T-helper 22 cell (primary cell): ENCODE results near the gene LHPP.

Experiments used
- DNase-seq: peaks from one replicate; pipeline ENCODE4 v3.0.0-alpha.2; 2020; ENCODE audit warnings: low read depth

The LHPP gene

DNA sequence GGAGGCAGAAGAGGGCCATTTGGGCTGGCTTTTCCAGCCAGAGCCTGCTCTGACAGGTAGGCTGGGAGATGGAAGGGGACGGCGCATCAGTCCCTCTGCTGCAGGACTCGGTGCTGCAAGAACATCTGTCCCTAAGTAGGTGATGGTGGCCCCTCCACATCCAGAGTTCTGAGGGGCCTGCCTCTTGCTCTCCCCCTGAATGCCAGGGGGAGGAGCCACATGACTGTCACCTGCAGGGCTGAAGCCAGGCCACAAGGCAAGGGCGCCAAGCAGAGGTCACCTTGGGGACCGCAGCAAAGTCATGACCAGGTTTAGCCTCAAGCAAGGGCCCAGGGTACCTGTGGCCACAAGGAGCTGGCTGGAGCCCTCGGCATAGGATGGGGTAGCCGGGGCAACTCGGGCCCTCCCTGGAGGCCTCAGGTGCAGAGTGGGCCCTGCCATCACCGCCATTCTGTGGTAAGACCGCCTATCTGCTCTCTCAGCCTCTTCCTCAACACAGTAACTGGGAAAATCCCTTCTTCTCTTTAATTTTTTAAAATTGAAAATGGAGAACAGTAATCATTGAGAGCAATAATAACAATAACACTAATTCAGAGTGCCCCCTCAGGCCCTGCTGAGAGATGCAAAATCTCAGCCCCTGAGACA, 183.3 kb downstream of the LHPP start:
- no peak for DNase-seq

DNA sequence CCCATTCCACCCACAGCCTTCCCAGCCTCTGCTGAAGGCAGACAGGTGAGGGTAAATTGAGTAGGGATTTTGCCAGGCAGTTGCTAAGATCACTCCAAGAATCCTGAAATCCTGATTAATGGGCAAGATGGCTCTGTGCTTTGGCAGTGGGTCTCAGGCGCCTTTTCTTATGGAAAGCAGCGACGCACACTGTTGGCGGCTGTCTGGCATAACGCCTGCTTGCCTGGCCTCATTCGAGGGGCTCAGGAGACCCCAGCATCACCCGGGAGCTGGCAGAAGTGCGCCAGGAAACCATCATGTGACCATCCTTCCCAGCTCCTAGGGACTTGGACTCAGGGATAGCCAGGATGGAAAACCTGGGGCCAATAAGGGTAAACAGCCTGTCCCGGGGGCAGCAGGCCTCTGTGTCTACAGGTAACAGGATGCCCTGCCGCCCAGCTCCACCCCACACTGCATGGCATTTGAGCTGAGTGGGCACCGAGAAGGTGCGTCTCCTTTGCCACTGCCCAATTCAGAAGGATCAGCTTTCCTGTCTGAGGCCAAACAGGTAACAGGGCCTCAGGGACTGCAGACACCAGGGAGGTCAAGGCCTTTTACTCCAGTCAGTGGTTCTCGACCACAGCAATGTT, 184.0 kb downstream of the LHPP start:
- no peak for DNase-seq

DNA sequence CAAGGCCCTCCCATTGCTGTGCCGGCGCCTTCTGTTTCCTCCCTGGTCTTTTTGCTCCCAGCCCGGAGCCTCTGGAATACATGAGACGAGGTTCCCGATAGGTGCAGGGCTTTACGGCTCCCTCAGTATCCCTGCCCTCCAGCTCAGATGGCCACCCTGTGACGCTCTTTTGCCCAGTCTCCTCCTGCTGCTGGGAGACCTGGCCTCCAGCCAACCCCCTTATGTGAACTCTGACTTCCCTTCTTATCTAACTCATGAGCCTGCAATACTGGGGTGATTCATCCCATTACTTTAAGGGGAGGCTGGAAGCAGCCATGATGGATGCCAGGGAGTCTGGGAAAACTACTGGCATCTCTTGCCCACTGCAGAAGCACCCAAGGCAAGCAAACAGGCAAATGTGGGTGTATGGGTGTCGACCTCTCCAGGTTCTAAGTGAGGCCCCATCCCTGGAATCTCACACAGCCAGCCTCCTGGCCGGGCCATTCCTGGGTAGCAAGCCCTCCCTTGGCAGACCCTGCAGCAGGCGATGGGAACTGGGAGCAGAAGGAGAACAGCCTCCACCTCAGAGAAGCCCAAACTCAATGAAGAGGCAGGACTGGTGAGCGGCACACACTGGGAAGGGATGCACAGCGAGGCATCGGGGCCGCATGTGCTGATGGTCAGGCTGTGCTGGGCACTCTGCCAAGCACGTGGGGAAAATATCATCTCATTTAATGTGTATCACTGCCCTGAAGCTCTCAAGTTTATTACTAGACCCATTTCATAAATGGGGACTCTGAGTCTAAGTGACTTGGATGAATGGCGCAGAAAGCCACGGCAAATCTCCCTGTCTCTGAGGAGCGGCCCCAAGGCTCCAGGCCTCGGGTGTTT, 185.1 kb downstream of the LHPP start:
- DNase-seq = no peak

DNA sequence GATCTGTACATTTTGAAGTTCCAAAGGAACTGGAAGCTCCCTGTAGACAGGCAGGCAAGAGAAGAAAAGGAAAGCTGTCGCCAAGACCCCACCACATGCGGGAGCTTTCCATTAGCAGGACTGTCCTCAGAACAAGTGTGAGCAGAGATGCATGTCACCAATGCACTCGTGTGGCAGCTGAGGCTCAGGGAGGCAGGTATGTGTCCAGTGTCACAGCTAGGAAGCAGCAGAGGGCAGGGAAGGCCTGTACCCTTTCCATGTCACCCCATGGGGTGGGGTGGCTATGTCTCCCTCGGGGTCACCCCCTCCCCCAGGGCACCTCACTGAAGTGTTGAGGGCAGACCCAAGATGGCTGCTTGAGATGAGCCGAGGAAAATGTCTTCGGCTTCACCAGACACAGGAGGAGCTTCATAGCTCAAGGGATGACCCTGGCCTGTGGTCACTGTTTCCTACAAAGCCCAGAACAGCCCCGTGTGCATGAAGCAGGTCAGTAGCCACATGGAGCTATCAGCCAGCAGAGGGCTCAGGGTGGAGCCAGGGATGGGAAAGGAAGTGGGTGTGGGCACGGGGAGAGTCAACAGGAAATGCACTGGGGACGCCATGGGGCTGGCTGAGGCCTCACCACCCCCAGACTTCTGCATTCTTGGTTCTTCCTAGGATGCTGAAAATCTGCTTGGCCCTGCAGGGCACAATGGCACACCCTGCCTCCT, 186.0 kb downstream of the LHPP start:
- peak; percentile 64 for DNase-seq

DNA sequence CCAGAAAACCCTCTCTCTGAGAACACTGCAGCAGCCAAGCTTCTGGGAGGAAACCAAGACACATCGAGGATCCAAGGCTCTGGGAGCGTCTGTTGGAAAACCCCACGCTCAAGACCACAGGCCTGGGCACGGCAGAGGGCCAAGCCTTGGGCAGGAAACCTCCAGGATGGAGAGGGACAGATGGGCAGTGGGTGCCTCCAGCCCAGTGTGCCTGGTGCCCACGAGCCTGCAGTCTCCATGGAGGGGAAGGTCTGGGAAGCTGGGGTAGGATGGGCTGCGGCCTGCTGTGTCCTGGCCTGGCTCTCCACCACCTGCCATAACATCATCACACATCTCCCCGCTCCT, 186.5 kb downstream of the LHPP start:
- DNase-seq = no peak

DNA sequence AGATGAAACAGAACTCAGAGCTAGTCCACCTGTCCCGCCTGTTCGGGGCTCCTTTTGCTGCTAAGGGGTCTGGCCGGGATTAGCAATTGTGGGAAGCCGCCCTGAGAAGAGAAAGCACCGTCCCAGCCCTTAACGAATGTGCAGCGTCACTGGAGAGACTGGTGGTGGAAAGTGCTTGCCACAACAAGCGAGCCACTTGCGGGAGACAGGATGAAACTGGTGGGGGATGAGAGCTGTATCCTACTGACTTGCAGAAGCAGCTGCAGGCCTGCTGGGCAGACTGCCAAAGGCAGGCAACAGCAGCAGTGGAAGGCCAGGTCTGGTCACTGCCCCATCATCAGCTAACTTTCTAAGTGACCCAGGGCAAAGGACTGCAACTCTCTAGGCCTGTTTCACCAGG, 187.1 kb downstream of the LHPP start:
- DNase-seq = peak; percentile 56

DNA sequence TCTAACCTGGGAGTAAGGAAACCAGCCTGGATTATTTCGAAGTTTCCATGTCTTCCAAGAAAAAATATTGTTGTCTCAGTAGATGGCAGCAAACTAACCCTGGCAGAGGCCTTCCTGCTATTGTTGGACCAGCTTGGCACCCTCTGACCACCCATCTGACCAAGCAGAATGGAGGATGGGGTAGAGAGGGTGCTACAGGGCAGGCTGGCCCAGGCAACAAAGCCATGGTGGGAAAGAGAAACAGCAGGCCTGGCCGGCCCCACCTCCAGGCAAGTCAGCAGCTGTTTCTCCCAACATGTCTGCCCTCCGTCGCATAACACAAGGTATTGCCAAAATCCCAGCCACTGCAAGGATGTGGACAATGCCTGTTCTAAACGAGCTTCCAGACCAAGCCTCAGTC, 187.6 kb downstream of the LHPP start:
- no peak for DNase-seq

DNA sequence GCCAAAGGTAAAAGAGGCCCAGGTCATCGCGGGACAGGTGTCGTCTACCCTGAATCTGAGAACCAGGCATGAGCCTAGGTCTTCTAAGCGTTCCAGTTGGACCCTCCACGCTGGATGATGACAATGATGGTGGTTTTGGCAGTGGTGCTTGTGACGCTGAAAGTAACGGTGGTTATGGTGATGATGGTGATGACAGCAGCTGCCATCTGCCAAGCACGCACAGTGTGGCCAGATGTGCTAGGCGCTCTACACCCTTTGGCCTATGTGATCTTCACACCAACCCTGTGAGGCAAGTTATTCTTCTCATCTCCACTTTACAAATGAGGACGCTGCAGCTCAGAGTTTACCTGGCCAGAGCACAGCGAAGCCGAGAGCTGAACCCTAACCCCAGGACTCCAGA, 188.6 kb downstream of the LHPP start:
- DNase-seq = no peak

DNA sequence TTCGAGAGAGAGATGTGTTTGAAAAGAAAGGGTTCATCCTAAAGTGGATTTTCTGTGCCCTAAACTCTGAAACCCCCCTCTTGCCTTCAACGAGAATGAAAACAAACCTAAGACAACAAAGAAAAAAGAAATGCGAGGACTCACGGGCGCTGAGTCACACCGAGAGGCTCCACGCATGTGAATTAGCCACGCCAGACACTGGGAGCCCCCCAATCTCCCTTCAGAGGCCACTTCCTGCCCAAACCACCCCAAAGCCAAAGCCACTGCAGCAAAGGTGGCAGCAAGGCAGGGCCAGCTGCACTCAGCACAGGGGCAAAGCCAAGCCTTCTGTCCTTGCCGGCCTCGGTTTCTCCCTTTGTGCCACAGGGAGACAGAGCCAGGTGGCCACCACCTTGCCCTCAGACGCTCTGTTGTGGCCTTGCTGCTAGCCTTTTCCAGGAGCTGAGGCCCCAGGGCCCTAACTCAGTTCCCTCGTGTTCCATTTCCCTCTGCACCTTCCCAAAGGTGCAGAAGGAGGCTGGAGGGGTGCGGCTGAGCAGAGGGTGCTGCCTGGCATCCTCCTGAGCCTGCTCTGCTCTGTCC, 189.3 kb downstream of the LHPP start:
- DNase-seq = peak; percentile 73

DNA sequence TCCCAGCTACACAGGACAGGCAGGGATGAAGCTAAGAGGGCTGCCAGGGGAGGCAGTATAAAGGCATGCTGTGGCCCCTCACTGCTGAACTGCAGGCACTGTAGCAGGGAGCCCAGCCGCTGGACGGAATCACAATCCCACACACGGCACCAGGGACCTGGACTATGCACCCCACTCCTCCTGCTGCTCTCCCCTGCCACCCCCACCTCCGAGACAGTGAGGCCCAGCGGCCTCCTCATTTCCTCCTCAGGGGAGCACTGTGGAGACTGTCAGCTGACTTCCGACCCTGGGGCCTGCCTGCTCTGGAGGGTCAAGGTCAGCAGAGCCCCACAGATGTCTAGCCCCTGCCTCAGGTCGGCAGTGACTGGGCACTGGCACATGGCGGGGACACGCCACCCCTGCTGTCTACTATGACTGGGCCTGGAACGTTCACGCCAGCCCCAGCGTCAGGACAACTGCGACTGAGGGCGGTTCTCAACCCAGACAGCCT, 189.8 kb downstream of the LHPP start:
- no peak for DNase-seq

DNA sequence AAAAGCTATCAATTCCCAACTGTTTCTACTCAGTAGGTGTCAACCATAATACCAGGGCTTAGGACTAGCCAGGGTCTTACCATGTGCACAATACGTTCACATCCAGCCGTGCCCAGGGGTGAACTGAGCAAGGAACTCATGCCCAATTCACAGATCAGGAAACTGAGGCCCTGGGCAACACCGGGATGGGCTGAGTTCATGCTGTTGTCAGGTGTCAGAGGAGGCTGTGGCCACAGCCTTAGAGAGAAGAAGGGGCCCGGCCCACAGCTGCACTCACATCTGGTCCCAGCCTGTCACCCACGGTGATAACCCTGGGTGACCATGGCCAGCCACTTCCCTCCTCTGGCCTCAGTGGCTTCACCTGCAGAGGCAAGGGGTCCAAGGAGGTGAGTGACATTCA, 190.6 kb downstream of the LHPP start:
- no peak for DNase-seq

DNA sequence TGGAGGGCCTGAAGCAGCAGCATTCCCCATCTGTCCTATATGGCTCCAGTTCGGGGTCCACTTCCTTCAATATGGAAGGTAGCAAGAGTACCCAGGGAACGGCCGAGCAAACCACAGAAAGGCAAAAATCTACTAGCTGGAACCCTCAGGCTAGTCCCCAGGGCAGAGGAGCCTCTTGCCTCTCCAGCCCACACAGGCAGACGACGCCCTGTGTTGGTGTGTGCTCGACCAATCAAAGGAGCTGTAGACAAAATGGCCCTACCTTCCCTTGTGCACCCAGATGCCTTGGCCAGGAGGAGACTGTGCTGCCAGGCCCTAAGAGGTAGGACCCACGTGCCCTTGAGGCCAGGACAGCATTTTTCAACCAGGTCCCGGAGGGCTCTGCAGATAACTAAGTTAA, 191.1 kb downstream of the LHPP start:
- DNase-seq = no peak

DNA sequence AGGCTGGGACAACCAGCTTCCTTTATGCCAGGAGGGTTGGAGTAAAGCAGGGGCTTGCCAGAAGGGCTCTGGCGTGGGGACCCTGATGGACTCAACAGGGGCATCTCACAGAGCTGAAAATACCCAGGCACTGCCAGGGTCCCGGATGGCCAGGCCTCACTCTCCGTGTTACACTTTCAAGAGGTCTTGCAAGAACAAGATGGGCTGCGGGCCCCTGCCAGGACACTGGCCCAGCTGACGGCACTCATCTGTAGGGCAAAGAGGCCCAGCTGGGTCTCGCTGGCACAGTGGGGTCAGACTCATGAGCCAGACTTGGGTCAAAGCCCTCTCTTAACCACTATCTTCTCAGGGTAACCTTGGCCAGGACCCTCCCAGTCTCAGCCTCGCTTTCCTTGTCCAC, 191.7 kb downstream of the LHPP start:
- DNase-seq = no peak

DNA sequence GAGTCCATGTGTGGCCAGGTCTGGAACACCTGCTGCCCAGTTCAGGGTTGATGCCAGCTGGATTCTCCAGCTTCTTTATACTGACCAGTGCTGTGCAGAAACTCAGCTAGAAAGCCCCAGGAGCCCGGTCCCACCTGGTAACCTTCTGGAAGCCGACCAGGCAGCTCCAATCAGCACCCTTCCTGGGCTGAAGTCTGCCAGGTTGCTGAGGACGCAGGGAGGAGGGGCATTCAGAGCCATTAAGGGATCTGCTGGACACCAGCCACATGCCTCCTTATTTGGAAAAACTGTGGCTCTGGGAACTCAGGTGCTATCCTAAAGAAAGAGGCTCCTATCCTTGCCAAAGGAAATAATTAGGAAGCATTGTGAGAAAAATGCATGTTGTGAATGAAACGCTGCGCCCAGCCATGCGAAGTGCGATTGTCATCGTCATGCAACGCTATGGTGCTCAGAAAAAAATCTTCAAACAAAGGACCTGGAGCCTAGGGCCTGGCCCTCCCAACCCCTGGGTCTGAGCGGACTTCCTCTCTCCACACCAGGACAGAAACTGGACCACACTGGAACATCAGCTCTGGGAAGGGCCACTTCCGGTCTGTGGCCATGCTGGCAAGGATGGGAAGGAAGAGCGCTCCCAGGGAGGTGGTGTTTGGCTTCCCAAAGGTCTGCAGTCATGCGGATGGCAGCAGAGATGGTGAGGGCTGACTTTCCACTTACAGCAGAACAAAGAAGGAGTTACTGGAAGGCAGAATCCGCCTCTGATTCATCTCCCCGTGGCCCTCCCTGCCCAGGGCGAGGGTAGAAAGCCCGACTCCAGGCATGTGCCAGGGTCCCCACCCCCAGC, 192.4 kb downstream of the LHPP start:
- DNase-seq = no peak

DNA sequence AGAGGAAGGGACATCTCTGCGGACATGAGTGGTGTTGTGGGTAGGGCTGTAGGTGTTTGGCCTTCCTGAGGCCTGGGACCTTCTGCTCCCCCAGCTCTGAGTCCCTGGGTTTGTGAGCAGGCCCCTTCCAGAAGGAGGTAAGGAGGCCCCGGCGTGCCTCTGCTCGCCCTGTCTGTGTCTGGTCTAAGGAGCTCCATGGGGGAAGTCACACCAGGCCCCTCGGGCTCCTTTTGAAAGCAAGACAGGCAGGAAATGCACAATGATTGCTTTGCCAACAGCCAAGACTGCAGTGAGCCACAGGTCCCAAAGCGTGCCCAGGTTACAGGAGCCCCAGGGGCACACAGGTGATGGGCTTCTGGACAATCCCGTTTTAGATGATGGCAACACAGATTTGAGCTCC, 193.1 kb downstream of the LHPP start:
- no peak for DNase-seq

DNA sequence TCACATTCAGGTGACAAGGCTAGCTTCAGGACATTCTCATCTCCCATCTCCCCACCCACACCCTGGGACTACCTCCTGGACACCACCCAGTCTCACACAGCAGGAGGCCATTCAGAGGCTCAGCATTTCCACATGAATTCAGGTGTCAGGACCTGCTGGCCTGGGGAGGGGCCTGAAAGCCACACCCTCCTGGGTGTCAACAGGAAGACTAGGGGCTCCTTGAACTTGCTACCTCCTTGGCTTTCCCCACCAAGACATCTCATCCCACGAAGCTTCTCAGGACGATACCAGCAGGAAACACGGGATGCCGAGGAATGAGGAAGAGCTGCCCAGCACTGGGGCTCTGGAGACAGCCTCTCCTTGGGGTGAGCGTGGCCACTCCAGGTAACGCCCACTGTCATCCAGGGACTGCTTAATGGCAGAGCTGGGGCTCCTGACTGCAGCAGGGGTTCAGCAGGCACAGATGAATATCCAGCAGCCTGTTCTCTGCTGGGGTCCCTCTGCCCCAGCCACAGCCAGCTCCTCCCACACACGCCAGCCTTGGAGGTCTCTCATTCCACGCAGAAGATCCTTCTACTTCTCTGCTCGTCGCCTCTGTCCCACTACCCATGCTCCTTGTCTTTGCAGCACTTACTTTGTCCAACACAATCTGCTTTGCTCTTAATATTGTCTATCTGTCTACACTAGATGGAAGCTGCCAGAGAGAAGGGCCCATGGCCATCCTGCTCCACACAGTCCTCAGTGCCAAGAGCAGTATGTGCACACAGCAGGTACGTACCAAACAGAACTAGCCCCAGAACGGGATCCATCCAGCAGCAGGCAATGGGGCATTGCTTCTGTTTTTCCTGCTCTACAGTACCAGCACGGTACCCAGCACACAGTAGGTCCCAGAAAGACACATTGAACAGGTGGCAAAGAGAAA, 193.8 kb downstream of the LHPP start:
- DNase-seq = no peak

DNA sequence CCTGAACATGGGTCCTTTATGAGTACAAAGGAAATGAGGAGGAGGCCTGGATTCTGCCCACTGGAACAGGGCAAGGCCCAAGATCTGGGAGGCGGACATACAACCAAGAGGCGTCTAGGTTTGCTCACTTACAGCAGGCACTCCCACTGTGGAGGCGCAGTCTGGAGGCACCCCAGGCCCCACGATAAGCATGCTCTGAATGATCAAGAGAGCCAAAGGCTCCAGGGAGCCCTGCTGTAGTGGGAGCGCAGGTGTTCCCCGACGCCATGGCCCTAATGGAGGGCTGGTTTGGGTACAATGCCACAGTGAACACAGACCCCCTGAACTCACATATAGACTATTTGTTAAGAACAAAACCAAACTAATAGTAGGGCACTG, 194.5 kb downstream of the LHPP start:
- no peak for DNase-seq

DNA sequence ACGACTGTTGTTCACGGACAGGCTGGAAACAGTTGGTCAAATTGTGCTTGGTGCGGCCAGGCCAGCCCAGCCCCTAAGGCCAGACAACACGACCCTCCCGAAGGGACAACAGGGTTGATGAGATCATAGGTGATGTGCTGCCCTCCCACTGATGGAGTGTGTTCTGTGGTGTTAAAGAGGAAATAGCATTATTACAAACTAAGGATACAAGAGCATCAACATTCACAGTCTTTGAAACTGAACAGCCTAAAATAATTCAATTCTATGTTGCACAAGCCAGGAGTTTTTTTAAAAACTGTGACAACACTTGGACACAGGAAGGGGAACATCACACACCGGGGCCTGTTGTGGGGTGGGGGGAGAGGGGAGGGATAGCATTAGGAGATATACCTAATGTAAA, 194.9 kb downstream of the LHPP start:
- no peak for DNase-seq

DNA sequence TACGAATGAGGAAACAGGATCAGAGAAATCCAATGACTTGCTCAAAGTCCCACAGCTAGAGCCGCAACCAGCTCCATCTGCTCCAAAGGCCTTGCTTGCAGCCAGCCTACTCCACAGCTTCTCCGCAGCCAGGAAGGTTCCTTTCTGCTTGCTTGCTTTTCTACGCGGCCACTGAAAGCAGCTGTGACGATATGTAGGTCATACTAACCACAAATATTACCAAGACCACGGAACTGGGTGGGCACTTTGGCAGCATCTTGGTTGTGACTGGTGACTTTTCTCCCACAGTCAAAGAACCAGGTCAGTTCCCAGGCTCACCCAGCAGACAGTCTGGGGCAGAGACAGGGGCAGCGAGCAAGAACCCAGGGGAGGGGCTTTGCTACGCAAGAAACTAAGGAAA, 196.2 kb downstream of the LHPP start:
- peak; percentile 58 for DNase-seq

DNA sequence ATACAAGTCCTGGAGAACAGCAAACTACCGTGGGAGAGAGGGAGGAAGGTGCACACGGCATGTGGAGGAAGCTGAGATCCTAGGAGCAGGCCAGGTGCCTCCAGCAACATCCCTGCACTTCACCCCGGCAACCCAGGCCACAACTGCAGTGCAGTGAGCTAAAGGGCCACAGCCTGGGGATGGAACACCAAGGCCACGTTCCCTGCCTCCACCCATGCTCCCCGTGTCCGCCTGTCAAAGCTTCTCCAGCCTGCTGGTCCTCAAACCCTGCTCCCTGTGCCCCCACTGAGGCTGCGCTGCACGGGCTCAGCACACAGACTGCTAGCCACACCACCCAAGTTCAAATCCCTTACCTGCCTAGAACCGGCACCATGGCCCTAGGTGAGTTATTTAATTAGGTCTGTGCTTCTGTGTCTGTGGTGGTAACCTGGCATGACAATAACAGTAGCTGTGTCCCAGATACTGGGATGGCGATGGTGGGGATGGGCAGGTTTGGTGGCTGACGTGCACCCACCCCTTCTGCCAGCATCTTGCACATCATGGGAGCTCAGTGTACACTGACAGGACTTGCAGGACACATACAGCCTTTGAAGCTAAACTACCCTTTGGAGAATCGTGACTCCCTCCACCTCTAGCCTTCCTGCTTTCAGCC, 197.1 kb downstream of the LHPP start:
- DNase-seq = no peak
